ENCODE results near the gene SYNDIG1. TPM values are rescaled to one million over a fixed set of nuclear protein-coding genes. Genes with fewer than 3 reads are reported as not detected.

Gene SYNDIG1
- total and polyA plus RNA-seq, 9 of the 15 experiments (the other 6 are each of a cell fraction or from before 2014, with no cell fraction given): not detected

GRCh38 chr20:24529369-24529719 lies 59.9 kb downstream of the SYNDIG1 start (continued):
- TF ChIP-seq UBTF (IDR thresholded peaks at IDR 0.05; ENCODE audit: borderline replicate concordance in 1 of 2, low read depth in 2 of 2, low read length in 2 of 2) (no peak), ZNF507 (tag; conservative IDR thresholded peaks at IDR 0.05) (no peak), CBX5 (IDR thresholded peaks at IDR 0.05; ENCODE audit: borderline replicate concordance, low read depth) (no peak), TBP (optimal IDR thresholded peaks at IDR 0.05; ENCODE audit: low read depth, low read length) (no peak)

GRCh38 chr20:24530131-24530680 lies 60.8 kb downstream of the SYNDIG1 start:
- Histone ChIP-seq H3K4me3 (no peak overlapping the region), H3K79me2 (ENCODE audit: control insufficient read depth, insufficient read depth, low read length) (no peaks in the 10 kb centered on the region), H3K27me3 (ENCODE audit: control insufficient read depth in 2 of 2, insufficient read depth in 2 of 2, low read length in 2 of 2) (no peaks in the 10 kb centered on the region), H3K9me1 (ENCODE audit: control insufficient read depth, insufficient read depth, low read length) (no peaks in the 10 kb centered on the region), H3K4me2 (ENCODE audit: insufficient read depth, low read length) (no peak overlapping the region), H3K4me1 (replicated peaks in 1 of 2; ENCODE audit: control insufficient read depth in 2 of 2, insufficient read depth in 2 of 2, low read length in 2 of 2) (no peaks in the 10 kb centered on the region), H3K9me3 (replicated peaks; ENCODE audit: control insufficient read depth, insufficient read depth, low read depth, low read length) (no peaks in the 10 kb centered on the region), H2AFZ (ENCODE audit: low read depth, low read length) (no peak overlapping the region), H3K9ac (ENCODE audit: insufficient read depth in 1 of 2, low read depth in 2 of 2, low read length in 2 of 2) (no peak overlapping the region), H3K36me3 (ENCODE audit: control insufficient read depth, insufficient read depth, low read length) (no peaks in the 10 kb centered on the region), H4K20me1 (replicated peaks; ENCODE audit: control insufficient read depth, insufficient read depth, low read length) (no peaks in the 10 kb centered on the region), H3K27ac (ENCODE audit: extremely low read depth, low read depth, low read length) (no peak overlapping the region)
- ChIA-PET POLR2A (no interaction called here), CTCF (ENCODE audit: low intra/inter-chr PET ratio) (no interaction called here)
- intact Hi-C loops (cut with micrococcal nuclease) (no loop called here), in situ Hi-C loops (cut with MboI) (no loop called here)
- no peak for TF ChIP-seq NELFE (IDR thresholded peaks at IDR 0.05; ENCODE audit: insufficient read depth, insufficient read length)
- ATAC-seq: no peak
- no peak for FAIRE-seq
- WGBS (ENCODE audit: insufficient coverage, low coverage, missing lambda C conversion rate): 0% methylated on average over 2 of the region's 2 CpGs
- BruUV-seq (replicated peaks): no TSS peak
- no peak for DNase-seq (ENCODE audit: extremely low read depth in 1 of 4, low spot score in 3 of 4)
